Peyer's patch (tissue), 4 donors: Measurements from ENCODE around the gene MTARC2. TPM values are rescaled to one million over a fixed set of nuclear protein-coding genes. Genes with fewer than 3 reads are reported as not detected.
A peak's percentile ranks its signal among the peaks of the same experiment; 100 is the strongest.
"Not testable (repeated sequence)": the region's sequence is repeated elsewhere in the genome, so short reads cannot be mapped to it uniquely, and the experiment has no call there.

ENCODE experiments used
- DNase-seq, 3 donors: peaks; one replicate each; pipeline ENCODE4 v3.0.0-alpha.2; 2017 to 2019
- H3K27ac ChIP-seq, 4 donors: fragments of 200-600 bp; sonication (generic); one replicate each; pipeline ENCODE4 v1.5.1; 2016 to 2019
- H3K27me3 ChIP-seq, 2 donors: fragments of 200-600 bp; sonication (generic); one replicate each; pipeline ENCODE4 v1.5.1; 2019
- H3K36me3 ChIP-seq, 3 donors: fragments of 200-600 bp; sonication (generic); one replicate each; pipeline ENCODE4 v1.5.1; 2016 to 2019
- H3K4me1 ChIP-seq, 4 donors: fragments of 200-600 bp; sonication (generic); one replicate each; pipeline ENCODE4 v1.5.1; 2016 to 2019
- H3K4me3 ChIP-seq, 4 donors: fragments of 200-600 bp; sonication (generic); 1 replicate in 3 of 4; 2 replicates in 1 of 4; pipeline ENCODE4 v1.5.1; 2016 to 2019; ENCODE audit warnings: mild to moderate bottlenecking in 1 of 4
- H3K9me3 ChIP-seq, 4 donors: fragments of 200-600 bp; sonication (generic); one replicate each; pipeline ENCODE4 v1.5.1; 2016 to 2019; ENCODE audit warnings: mild to moderate bottlenecking in 1 of 4
- CTCF ChIP-seq, 6 experiments: fragments of 450-650 bp in 4 of 6; fragments of 200-600 bp in 2 of 6; sonication (generic) in 1 of 6; IDR thresholded peaks; one replicate each; pipeline ENCODE4 v1.5.1; 2017 to 2019; ENCODE audit warnings: antibody characterized with exemption in 6 of 6, mild to moderate bottlenecking in 3 of 6, moderate library complexity in 1 of 6
- POLR2A ChIP-seq, 2 donors: fragments of 450-650 bp; IDR thresholded peaks; one replicate each; pipeline ENCODE4 v1.5.1; 2017; ENCODE audit warnings: antibody characterized with exemption in 2 of 2, mild to moderate bottlenecking in 2 of 2, moderate library complexity in 2 of 2
- total RNA-seq, 4 donors: library from RNA; depleted of rRNA; stranded (reverse); fragments of >200 nt; gene quantifications; one replicate each; pipeline ENCODE4 v1.1.0, GENCODE V29; 2016

MTARC2 gene
- total RNA-seq, 4 donors from 2014 or later, result 47.9 to 96.0 (median 91.1) TPM

- TF ChIP-seq POLR2A (IDR thresholded peaks at IDR 0.05) (no peak), CTCF (IDR thresholded peaks at IDR 0.05) (no peak)
- Histone ChIP-seq H3K36me3 (no peaks in the 10 kb centered on the region), H3K4me3 (no peak overlapping the region), H3K27me3 (no peaks in the 10 kb centered on the region), H3K27ac (no peak overlapping the region), H3K4me1 (peaks cover 0 to 16% (median 2%) of the 10 kb centered on the region in 4 donors), H3K9me3 (no peaks in the 10 kb centered on the region)
- no peak for DNase-seq
These were observed 39.9 kb upstream of the MTARC2 start for GRCh38 chr1:220708244-220708643.

- Histone ChIP-seq H3K4me3 (no peak overlapping the region), H3K4me1 (peaks cover 0 to 16% (median 2%) of the 10 kb centered on the region in 4 donors), H3K27ac (peak overlapping the region in 3 of 4 donors; percentile 20 to 79 (median 67)), H3K9me3 (no peaks in the 10 kb centered on the region), H3K27me3 (no peaks in the 10 kb centered on the region), H3K36me3 (no peaks in the 10 kb centered on the region)
- TF ChIP-seq POLR2A (IDR thresholded peaks at IDR 0.05), result no peak
- TF ChIP-seq CTCF (IDR thresholded peaks at IDR 0.05), result no peak
- DNase-seq, result peak in 2 of 3 donors; percentile 70 to 77
These were observed 39.0 kb upstream of the MTARC2 start for GRCh38 chr1:220708936-220709801.

- Histone ChIP-seq H3K27me3 (no peaks in the 10 kb centered on the region), H3K27ac (peak overlapping the region in 1 of 4 donors; percentile 17), H3K4me1 (peaks cover 0 to 13% (median 2%) of the 10 kb centered on the region in 4 donors), H3K4me3 (no peak overlapping the region), H3K36me3 (no peaks in the 10 kb centered on the region), H3K9me3 (no peaks in the 10 kb centered on the region)
- TF ChIP-seq POLR2A (IDR thresholded peaks at IDR 0.05) (no peak), CTCF (IDR thresholded peaks at IDR 0.05) (no peak)
- no peak for DNase-seq
These were observed 37.8 kb upstream of the MTARC2 start for GRCh38 chr1:220710333-220710732.

GRCh38 chr1:220711056-220711809, 36.9 kb upstream of the MTARC2 start:
- TF ChIP-seq CTCF (IDR thresholded peaks at IDR 0.05) (no peak), POLR2A (IDR thresholded peaks at IDR 0.05) (no peak)
- H3K27me3 ChIP-seq, result no peaks in the 10 kb centered on the region
- DNase-seq, result peak in 1 of 3 donors; percentile 27
- H3K4me1 ChIP-seq, result peaks cover 0 to 11% (median 2%) of the 10 kb centered on the region in 4 donors
- H3K9me3 ChIP-seq, result no peaks in the 10 kb centered on the region
- H3K4me3 ChIP-seq, result no peak overlapping the region
- no peaks in the 10 kb centered on the region for H3K36me3 ChIP-seq
- peak overlapping the region in 1 of 4 donors; percentile 38 for H3K27ac ChIP-seq

GRCh38 chr1:220715986-220716385, 32.1 kb upstream of the MTARC2 start:
- H3K36me3 ChIP-seq, H3K4me1 ChIP-seq, H3K27ac ChIP-seq, H3K9me3 ChIP-seq, H3K27me3 ChIP-seq, H3K4me3 ChIP-seq, DNase-seq: not testable (repeated sequence)
